NCI-H2196 treated with DMSO at 0.1 percent for 48 hours (cell line): ENCODE results near the gene DCBLD2.

ENCODE experiments used
- DNase-seq: peaks from one replicate; lab custom pipeline; 2025; ENCODE audit not compliant: unreplicated experiment; lab: John Stamatoyannopoulos, UW

The DCBLD2 gene

GRCh38 chr3:98769448-98769847 is 132.0 kb downstream of the DCBLD2 start:
- no peak for DNase-seq

GRCh38 chr3:98768961-98769360 is 132.5 kb downstream of the DCBLD2 start:
- no peak for DNase-seq

GRCh38 chr3:98766924-98767323 is 134.6 kb downstream of the DCBLD2 start:
- DNase-seq = no peak

- DNase-seq = no peak
Measured at GRCh38 chr3:98765721-98766120, 135.8 kb downstream of the DCBLD2 start.

GRCh38 chr3:98764472-98764884 is 137.0 kb downstream of the DCBLD2 start:
- DNase-seq = no peak

- DNase-seq = no peak
Measured at GRCh38 chr3:98763819-98764418, 137.6 kb downstream of the DCBLD2 start.

GRCh38 chr3:98763076-98763475 is 138.4 kb downstream of the DCBLD2 start, which contains the start of gene ST3GAL6:
Gene ST3GAL6 (plus strand): TSS chr3:98763340. CDS start chr3:98768441, 5,101 bp downstream.
- no peak for DNase-seq

GRCh38 chr3:98761643-98762229 is 139.8 kb downstream of the DCBLD2 start:
- DNase-seq = no peak

- DNase-seq = no peak
Measured at GRCh38 chr3:98759629-98760028, 141.9 kb downstream of the DCBLD2 start.

- no peak for DNase-seq
Measured at GRCh38 chr3:98755601-98756000, 145.9 kb downstream of the DCBLD2 start.

- no peak for DNase-seq
Measured at GRCh38 chr3:98754483-98754882, 147.0 kb downstream of the DCBLD2 start.

- DNase-seq = no peak
Measured at GRCh38 chr3:98750276-98750919, 151.1 kb downstream of the DCBLD2 start.

- DNase-seq = no peak
Measured at GRCh38 chr3:98746882-98747281, 154.6 kb downstream of the DCBLD2 start.

- no peak for DNase-seq
Measured at GRCh38 chr3:98746122-98746521, 155.4 kb downstream of the DCBLD2 start.
